GM19239 (cell line): Measurements from ENCODE around the gene FAF1.
"Not testable (repeated sequence)": the region's sequence is repeated elsewhere in the genome, so short reads cannot be mapped to it uniquely, and the experiment has no call there.

ENCODE experiments used
- DNase-seq: peaks from one replicate; pipeline ENCODE4 v3.0.0; 2011; ENCODE audit warnings: low spot score; ENCODE audit not compliant: insufficient read length
- FAIRE-seq: peaks from 2 replicates; lab custom pipeline; 2011; peaks lifted over from hg19 to GRCh38; lab: Jason Lieb, UNC

Gene FAF1

DNA sequence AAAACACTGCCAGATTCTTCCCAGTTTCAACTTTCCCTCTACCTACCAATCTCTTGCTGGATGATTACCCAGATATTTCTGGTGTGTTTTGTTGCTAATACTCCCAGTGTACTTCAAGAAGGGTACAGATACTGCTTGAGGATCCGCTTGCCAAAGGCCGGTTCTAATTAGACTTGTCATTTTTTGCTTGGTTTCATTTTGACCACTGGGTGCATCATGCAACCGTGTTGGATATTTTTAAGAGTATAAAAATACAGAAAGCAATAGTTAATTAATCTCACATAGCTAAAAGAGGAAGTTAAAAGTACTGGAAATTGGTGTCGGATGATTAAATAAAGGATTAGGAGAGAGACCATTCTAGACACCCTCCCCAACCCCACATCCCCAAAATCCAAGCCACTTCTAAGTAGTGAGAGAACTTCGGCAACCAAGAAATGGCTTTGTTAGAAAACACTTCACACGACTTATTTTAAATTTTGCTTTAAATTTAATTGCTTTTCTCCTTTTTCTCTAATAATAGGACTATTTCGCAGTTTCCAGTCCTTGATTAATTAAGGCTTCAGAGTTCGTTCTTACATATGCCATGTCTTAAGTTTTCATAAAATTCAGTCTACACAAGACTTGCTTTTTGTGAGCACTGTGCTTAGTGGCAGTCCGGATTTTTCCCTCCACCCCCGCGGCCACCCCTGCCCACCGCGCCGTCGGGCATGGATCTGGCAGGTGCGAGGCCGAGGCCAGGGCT is 7.5 kb upstream of the FAF1 start:
- no peak for DNase-seq
- FAIRE-seq: peak; percentile 64

DNA sequence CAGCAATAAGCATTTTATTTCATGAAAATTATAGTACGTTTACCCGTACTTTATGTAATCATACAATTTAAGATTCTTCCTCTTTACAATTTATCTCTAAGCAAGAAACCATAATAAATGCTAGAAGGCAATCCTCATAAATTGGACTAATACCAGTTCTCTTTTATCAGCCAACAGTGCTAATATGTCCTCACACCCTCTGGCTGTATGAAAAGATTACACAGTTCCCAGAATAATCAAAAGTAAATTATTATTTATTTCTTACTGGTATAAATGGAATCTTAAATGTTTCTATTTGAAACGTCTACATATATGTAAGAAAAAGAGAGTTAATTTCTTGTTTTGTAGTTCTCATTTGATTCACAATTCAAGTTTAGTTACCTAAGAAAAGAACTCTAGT is 6.9 kb upstream of the FAF1 start:
- FAIRE-seq: no peak
- DNase-seq: no peak

DNA sequence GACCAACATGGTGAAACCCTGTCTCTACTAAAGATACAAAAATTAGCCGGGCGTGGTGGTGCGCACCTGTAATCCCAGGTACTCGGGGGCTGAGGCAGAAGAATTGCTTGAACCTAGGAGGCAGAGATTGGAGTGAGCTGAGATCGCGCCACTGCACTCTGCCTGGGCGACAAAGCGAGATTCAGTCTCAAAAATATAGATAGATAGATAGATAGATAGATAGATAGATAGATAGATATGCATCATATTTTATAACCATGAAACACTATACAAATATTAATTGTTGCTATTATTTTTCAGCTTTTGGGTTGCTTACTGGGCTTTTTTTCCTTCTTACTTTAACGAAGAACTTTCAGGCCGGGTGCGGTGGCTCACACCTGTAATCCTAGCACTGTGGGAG is 4.8 kb upstream of the FAF1 start:
- no peak for FAIRE-seq

DNA sequence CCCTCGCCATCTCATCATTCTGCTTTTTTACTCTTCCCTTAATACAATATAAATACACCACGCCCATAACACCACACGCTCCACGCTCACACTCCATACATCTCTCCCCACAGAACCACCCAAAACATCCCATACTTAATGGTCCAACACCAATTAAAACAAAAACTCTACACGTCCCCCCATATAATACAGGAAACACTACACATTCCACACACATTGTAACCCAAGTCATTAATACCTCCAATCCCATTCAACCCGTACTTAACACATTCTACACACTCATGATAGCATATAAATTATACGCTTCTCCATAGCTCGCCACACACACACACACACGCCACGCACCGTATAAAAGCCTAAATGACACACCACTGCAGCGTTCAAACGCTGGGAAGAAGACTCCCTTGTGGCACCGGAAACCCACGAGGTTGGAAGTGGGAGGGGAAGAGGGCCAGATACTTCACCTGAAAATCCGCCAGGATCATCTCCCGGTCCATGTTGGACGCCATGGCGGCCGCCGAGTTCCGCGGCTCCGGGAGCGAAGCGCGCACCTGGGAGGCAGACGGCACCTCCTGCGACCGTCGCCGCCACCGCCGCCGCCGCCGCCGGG is 659 bp downstream of the FAF1 start:
- FAIRE-seq: peak; percentile 64
- DNase-seq: no peak

More for the DNA sequence above, 4.8 kb upstream of the FAF1 start:
- DNase-seq: no peak

DNA sequence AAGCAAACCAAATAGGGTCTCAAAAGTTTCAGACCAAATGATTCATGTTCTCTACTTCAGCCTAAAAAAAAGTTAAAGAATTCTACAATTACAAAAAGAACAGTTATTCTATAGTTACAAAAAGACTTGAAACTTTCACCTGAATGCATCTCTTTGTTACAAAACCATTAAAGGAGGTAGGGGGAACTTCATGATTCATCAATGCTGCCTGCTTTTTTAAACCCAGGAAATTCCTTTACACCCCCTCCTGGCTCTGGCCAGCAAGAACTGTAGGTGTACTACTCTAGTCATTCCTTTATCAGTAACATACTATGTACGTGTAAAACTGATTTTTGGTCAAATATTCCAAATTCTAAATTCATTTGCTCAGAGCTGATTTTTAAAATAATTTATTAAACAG is 5.0 kb downstream of the FAF1 start:
- DNase-seq (no peak), FAIRE-seq (no peak)

DNA sequence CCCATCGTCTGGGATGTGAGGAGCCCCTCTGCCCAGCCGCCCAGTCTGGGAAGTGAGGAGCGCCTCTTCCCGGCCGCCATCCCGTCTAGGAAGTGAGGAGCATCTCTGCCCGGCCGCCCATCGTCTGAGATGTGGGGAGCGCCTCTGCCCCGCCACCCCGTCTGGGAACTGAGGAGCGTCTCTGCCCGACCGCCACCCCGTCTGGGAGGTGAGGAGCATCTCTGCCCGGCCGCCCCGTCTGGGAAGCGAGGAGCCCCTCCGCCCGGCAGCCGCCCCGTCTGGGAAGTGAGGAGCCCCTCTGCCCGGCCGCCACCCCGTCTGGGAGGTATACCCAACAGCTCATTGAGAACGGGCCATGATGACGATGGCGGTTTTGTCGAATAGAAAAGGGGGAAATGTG is 7.5 kb downstream of the FAF1 start:
- not testable (repeated sequence) for DNase-seq, FAIRE-seq

DNA sequence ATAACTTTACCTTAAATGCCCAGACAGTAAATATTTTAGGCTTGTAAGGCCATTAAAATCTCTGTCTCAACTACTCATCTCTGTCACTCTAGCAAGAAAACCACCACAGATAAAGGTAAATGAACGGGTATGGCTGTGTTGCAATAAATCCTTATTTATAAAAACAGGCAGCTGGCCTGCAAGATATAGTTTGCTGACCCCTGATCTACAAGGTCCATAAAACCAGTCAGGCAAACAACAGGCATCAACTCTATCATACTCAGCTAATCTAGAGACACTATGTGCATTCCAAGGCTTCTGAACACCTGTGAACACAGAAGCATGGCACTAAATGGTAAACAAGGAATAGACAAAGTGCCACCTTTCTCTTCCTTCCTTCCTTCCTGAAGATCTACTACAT is 9.7 kb downstream of the FAF1 start:
- FAIRE-seq (no peak), DNase-seq (no peak)

DNA sequence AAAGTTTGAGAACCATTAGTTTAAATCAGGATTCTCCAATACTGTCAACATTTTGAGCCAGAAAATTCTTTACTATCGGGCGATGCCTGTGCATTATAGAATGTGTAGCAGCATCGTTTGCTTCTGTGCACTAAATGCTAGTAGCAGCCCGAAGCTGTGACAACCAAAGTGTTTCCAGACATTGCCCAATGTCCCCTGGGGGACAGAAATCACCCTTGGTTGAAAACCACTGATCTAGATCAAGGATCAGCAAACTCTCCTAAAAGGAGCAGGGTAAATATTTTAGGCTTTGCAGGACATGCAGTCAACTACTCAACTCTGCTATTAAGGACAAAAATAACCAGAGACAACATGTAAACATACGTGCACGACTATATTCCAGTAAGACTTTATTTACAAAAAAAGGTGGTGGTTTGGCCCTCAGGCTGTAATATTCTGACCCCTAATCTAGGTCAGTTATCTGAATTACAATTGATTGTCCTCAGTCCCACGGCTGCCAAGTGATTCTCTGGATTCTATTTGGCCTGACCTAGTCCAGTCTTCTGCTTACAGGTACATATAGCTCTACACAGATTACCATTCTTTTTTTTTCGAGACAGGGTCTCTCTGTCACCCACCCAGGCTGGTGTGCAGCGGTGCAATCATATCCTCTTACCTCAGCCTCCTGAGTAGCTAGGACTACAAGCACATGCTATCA is 10.6 kb downstream of the FAF1 start:
- FAIRE-seq (no peak), DNase-seq (no peak)

DNA sequence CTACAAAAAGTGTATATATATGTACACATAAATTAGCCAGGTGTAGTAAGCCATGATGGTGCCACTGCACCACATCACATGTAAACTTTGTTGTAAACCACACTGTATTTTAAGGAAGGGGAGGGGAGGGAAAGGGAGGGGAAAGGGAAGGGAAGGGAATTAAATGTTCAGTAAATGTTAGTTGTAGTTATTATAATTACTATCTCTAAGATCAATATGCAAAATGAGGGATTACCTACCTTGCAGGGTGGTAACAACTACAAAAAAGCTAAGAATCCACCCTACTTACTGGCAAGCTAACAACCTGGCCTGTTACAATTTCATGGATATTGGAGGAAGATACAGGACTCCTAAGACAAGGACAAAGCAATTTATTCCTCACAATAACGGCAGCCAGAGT is 17.7 kb downstream of the FAF1 start:
- no peak for DNase-seq
- no peak for FAIRE-seq

DNA sequence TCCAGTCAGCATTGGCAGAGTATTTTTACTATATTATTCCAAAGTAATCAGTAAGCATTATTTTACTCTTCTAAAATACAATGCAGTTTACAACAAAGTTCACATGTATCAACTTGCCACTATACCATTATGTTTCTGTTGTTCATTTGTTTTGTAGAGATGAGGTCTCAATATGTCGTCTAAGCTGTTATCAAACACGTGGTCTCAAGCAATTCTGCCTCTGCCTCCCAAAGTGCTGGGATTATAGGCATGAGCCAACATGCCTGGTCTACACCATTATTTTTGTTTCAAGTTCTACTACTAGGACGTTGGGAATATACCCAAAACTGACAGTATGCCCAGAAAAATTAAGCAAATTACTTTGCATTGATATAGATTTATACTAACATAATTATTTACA is 19.8 kb downstream of the FAF1 start:
- no peak for DNase-seq
- FAIRE-seq: no peak

DNA sequence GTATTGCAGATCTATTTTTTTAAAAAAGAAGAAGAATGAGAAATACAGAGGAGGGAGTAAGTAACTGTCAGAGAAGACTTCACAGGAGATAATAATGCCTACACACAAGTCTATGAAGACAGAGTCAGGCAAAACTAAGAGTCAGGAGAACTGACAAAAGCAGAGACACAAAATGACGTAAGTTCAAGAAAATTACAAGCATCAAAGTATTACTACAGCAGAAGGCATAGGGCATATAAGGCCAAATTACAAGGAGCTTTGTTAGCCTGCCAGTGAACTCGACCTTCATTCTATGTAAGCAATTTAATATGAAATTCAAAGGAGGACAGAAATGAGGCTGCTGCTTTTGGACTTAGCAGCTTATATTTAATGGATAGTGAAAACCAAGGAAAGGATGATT is 23.7 kb downstream of the FAF1 start:
- DNase-seq (no peak), FAIRE-seq (no peak)

DNA sequence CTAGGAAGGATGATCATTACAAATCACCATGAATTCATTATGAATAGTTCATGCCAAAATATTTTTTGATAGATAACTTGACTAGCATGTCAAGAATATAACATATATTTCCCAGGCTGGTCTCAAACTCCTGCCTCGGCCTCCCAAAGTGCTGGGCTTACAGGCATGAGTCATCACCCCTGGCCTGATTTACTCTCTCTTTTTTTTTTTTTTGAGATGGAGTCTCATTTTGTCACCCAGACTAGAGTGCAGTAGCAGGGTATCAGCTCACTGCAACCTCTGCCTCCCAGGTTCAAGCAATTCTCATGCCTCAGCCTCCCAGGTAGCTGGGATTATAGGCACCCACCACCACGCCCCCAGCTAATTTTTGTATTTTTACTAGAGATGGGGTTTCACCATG is 24.8 kb downstream of the FAF1 start:
- FAIRE-seq: peak; percentile 11

DNA sequence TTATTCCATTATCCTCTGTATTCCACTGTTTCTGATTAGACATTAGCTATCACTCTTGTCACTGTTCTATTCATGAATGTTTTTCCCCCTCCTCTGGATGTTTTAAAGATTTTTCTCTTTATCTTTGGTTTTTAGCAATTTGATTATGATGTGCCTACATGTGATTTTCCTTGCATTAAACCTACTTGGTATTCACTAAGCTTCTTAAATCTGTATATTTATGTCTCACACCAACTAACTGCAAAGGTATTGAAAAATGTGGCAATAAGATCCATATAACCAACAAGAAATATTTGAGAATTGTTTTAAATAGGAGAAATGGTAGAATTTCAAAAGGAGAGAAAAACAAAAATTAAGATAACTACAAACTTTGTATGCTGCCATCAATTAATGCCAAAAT is 25.2 kb downstream of the FAF1 start:
- no peak for DNase-seq
- peak; percentile 42 for FAIRE-seq

More for the DNA sequence above, 24.8 kb downstream of the FAF1 start:
- DNase-seq: not testable (repeated sequence)

DNA sequence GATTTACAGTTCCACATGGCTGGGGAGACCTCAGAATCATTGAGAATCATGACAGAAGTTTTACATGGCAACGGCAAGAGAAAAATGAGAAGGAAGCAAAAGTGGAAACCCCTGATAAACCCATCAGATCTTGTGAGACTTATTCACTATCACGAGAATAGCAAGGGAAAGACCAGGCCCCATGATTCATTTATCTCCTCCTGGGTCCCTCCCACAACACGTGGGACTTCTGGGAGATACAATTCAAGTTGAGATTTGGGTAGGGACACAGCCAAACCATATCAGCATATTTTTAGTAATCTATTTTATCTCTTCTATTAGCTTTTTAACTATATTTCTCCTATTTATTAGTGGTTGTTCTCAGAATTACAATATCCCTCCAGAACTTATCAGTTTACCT is 26.3 kb downstream of the FAF1 start:
- FAIRE-seq, DNase-seq: not testable (repeated sequence)

DNA sequence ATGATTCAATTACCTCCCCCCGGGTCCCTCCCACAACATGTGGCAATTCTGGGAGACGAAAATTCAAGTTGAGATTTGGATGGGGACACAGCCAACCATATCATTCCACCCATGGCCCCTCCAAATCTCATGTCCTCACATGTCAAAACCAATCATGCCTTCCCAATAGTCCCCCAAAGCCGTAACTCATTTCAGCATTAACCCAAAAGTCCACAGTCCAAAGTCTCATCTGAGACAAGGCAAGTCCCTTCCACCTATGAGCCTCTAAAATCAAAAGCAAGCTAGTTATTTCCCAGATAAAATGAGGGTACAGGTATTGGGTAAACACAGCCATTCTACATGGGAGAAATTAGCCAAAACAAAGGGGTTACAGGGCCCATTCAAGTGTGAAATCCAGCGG is 28.0 kb downstream of the FAF1 start:
- DNase-seq, FAIRE-seq: not testable (repeated sequence)

DNA sequence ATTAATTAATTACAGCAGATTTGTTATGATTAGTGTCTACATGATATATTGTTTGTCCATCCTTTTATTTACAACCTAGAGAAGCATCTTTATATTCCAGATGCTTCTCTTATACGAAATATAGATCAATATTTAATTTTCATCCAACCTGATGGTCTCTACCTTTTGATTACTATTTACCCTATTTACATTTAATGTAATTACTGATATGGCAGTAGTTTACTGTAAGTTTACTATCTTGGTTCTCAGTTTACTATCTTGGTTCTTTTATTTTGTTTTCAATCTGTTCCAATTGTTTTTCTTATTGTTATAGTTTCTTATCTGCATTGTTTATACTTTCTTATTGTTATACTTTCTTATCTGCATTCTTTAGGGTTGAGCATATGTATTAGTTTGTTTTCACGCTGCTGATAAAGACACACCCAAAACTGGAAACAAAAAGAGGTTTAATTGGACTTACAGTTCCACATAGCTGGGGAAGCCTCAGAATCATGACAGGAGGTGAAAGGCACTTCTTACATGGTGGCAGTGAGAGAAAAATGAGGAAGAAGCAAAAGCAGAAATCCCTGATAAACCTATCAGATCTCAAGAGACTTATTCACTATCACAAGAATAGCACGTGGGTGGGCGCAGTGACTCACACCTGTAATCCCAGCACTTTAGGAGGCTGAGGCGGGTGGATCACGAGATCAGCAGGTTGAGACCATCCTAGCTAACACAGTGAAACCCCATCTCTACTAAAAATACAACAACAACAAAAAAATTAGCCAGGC is 28.9 kb downstream of the FAF1 start:
- peak; percentile 40 for FAIRE-seq
- no peak for DNase-seq

DNA sequence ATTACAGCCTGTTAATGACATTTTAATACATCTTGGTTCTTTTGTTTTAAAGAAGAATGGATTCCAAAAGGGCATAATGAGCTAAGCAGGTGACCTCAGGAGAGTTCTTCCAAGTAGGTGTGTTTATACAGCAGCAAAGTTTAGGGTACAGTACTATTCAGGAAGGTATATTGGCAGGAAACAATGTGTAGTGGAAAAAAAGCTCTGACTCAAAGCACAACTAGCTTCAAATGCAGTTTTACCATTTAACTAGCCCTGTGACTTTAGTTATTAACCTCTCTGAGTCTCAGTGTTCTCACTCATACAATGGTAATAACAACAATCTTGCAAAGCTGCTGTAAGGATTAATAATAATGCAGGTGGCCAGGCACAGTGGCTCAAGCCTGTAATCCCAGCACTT is 29.9 kb downstream of the FAF1 start:
- FAIRE-seq (peak; percentile 18), DNase-seq (no peak)

DNA sequence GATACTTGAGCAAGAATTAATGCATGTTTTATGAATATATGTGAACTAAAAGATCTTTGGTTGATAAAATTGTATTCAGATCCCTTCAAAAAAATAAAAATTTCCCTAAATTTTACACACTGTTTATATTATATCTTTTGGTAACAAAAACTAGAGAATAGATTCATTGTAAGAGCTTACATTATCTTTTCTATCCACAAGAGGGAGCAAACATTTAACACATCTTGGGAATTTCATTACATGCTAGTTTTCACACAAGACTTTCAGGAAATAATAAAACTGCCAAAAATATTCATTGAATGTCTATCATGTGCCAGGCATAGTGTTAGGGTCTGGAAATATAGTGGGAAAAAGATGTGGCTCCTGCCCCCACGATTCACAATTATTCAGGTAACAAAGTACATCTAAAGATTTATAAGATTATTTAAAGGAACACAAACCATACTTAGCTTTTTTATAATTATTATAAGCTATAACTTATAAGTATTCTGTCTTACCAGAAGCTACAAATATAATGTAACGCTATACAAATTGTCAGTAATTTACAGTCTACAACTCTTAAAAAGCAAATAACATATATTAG is 30.6 kb downstream of the FAF1 start:
- FAIRE-seq (peak; percentile 4), DNase-seq (no peak)

DNA sequence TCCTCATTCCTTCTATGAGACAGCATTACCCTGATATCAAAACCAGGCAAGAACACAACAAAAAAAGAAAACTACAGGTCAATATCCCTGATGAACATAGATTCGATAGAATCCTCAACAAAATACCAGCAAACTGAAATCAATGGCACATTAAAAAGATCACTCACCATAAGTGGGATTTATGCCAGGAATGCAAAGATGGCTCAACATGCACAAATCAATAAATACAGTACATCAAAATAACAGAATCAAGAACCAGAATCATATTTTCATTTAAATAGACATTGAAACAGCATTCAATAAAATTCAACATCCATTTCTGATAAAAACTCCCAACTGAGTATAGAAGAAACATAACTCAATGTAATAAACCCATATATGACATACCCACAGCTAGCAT is 36.5 kb downstream of the FAF1 start:
- FAIRE-seq: no peak
- no peak for DNase-seq

DNA sequence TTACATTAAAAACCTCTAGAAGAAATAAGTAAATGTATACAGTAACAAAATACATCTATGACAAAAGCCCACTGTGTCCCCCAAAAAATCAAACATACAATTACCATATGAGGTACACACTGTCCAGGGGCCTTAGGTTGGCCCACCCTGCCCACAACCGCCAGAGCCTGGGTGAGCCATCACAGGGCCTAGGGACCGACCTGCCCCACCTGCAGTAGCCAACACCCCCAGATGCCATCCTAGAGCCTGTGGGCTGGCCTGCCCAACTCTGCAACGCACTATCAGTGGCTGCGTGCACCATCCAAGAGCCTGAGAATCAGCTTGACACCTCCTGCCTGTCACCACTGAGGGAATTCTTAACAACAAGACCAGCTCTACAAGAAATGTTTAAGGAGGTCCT is 39.0 kb downstream of the FAF1 start:
- DNase-seq (no peak), FAIRE-seq (no peak)
